Muscle layer of duodenum (tissue), 2 donors: ENCODE results near the gene MEX3A.

ENCODE experiments used
- H3K27ac ChIP-seq: one replicate; pipeline ENCODE4 v1.7.0; 2013; ENCODE audit warnings: mild to moderate bottlenecking, low read length
- H3K27me3 ChIP-seq: one replicate; pipeline ENCODE4 v1.7.0; 2013; ENCODE audit warnings: low read depth, mild to moderate bottlenecking, control low read depth, low read length
- H3K36me3 ChIP-seq, 2 donors: one replicate each; pipeline ENCODE4 v1.7.0; 2013; ENCODE audit warnings: low read length in 2 of 2, control low read depth in 1 of 2, mild to moderate bottlenecking in 1 of 2; ENCODE audit not compliant: insufficient read depth in 2 of 2, control insufficient read depth in 1 of 2
- H3K4me1 ChIP-seq, 2 donors: one replicate each; pipeline ENCODE4 v1.7.0; 2013; ENCODE audit warnings: low read length in 2 of 2, mild to moderate bottlenecking in 2 of 2, control low read depth in 1 of 2, moderate library complexity in 1 of 2; ENCODE audit not compliant: insufficient read depth in 2 of 2, control insufficient read depth in 1 of 2
- H3K4me3 ChIP-seq, 2 donors: one replicate each; pipeline ENCODE4 v1.7.0; 2013; ENCODE audit warnings: low read length in 2 of 2, low read depth in 1 of 2, mild to moderate bottlenecking in 1 of 2
- H3K9me3 ChIP-seq, 2 donors: one replicate each; pipeline ENCODE4 v1.7.0; 2013; ENCODE audit warnings: low read length in 2 of 2, control low read depth in 1 of 2, mild to moderate bottlenecking in 1 of 2; ENCODE audit not compliant: control insufficient read depth in 1 of 2
- donor health status: healthy.

The MEX3A gene

GRCh38 chr1:156081180-156081916 is 917 bp downstream of the MEX3A start:
- H3K27ac ChIP-seq = no peak overlapping the region
- peaks cover 0 to 27% of the 10 kb centered on the region in 2 donors for H3K4me1 ChIP-seq
- H3K9me3 ChIP-seq = no peaks in the 10 kb centered on the region
- H3K4me3 ChIP-seq = peak overlapping the region; percentile 73 to 87
- peaks cover 4% of the 10 kb centered on the region for H3K27me3 ChIP-seq
- H3K36me3 ChIP-seq = no peaks in the 10 kb centered on the region

GRCh38 chr1:156080863-156081179 is 1.4 kb downstream of the MEX3A start:
- H3K9me3 ChIP-seq = no peaks in the 10 kb centered on the region
- peaks cover 0 to 23% of the 10 kb centered on the region in 2 donors for H3K4me1 ChIP-seq
- peaks cover 4% of the 10 kb centered on the region for H3K27me3 ChIP-seq
- H3K27ac ChIP-seq = no peak overlapping the region
- no peaks in the 10 kb centered on the region for H3K36me3 ChIP-seq
- H3K4me3 ChIP-seq = no peak overlapping the region

- Histone ChIP-seq H3K27ac (no peak overlapping the region), H3K4me1 (peaks cover 0 to 23% of the 10 kb centered on the region in 2 donors), H3K4me3 (no peak overlapping the region), H3K9me3 (no peaks in the 10 kb centered on the region), H3K27me3 (peaks cover 4% of the 10 kb centered on the region), H3K36me3 (no peaks in the 10 kb centered on the region)
Measured at GRCh38 chr1:156080241-156080862, 1.9 kb downstream of the MEX3A start.

- H3K36me3 ChIP-seq = no peaks in the 10 kb centered on the region
- no peaks in the 10 kb centered on the region for H3K9me3 ChIP-seq
- H3K4me1 ChIP-seq = peaks cover 0 to 23% of the 10 kb centered on the region in 2 donors
- H3K27ac ChIP-seq = no peak overlapping the region
- H3K27me3 ChIP-seq = peaks cover 4% of the 10 kb centered on the region
- no peak overlapping the region for H3K4me3 ChIP-seq
Measured at GRCh38 chr1:156079762-156080161, 2.5 kb downstream of the MEX3A start.

- Histone ChIP-seq H3K27ac (no peak overlapping the region), H3K36me3 (no peaks in the 10 kb centered on the region), H3K4me3 (no peak overlapping the region), H3K9me3 (no peaks in the 10 kb centered on the region), H3K4me1 (peaks cover 0 to 18% of the 10 kb centered on the region in 2 donors), H3K27me3 (peaks cover 4% of the 10 kb centered on the region)
Measured at GRCh38 chr1:156078728-156079127, 3.5 kb downstream of the MEX3A start.

- H3K36me3 ChIP-seq = no peaks in the 10 kb centered on the region
- peaks cover 0 to 10% of the 10 kb centered on the region in 2 donors for H3K4me1 ChIP-seq
- H3K27me3 ChIP-seq = peaks cover 4% of the 10 kb centered on the region
- H3K27ac ChIP-seq = no peak overlapping the region
- peak overlapping the region in 1 of 2 donors; percentile 56 for H3K4me3 ChIP-seq
- no peaks in the 10 kb centered on the region for H3K9me3 ChIP-seq
Measured at GRCh38 chr1:156077430-156077760, 4.9 kb downstream of the MEX3A start.

- H3K27ac ChIP-seq = no peak overlapping the region
- H3K9me3 ChIP-seq = no peaks in the 10 kb centered on the region
- H3K27me3 ChIP-seq = peaks cover 4% of the 10 kb centered on the region
- H3K36me3 ChIP-seq = no peaks in the 10 kb centered on the region
- H3K4me1 ChIP-seq = peaks cover 0 to 5% of the 10 kb centered on the region in 2 donors
- peak overlapping the region; percentile 44 to 56 for H3K4me3 ChIP-seq
Measured at GRCh38 chr1:156076609-156077429, 5.4 kb downstream of the MEX3A start.

- peak overlapping the region; percentile 44 to 56 for H3K4me3 ChIP-seq
Measured at GRCh38 chr1:156075775-156076204, 6.5 kb downstream of the MEX3A start.

GRCh38 chr1:156075162-156075561 is 7.1 kb downstream of the MEX3A start:
- no peak overlapping the region for H3K4me3 ChIP-seq
- no peak overlapping the region for H3K27ac ChIP-seq
- H3K27me3 ChIP-seq = no peaks in the 10 kb centered on the region
- no peaks in the 10 kb centered on the region for H3K36me3 ChIP-seq
- H3K4me1 ChIP-seq = no peaks in the 10 kb centered on the region
- H3K9me3 ChIP-seq = no peaks in the 10 kb centered on the region

More at GRCh38 chr1:156075775-156076204, 6.5 kb downstream of the MEX3A start:
- Histone ChIP-seq H3K36me3 (no peaks in the 10 kb centered on the region), H3K4me1 (no peaks in the 10 kb centered on the region), H3K27me3 (no peaks in the 10 kb centered on the region), H3K9me3 (no peaks in the 10 kb centered on the region), H3K27ac (no peak overlapping the region)

GRCh38 chr1:156074661-156075060 is 7.6 kb downstream of the MEX3A start:
- no peaks in the 10 kb centered on the region for H3K27me3 ChIP-seq
- H3K4me3 ChIP-seq = no peak overlapping the region
- H3K27ac ChIP-seq = no peak overlapping the region
- H3K4me1 ChIP-seq = no peaks in the 10 kb centered on the region
- no peaks in the 10 kb centered on the region for H3K9me3 ChIP-seq
- H3K36me3 ChIP-seq = no peaks in the 10 kb centered on the region

- H3K27ac ChIP-seq = no peak overlapping the region
- H3K4me3 ChIP-seq = no peak overlapping the region
- H3K9me3 ChIP-seq = no peaks in the 10 kb centered on the region
- H3K4me1 ChIP-seq = no peaks in the 10 kb centered on the region
- H3K36me3 ChIP-seq = no peaks in the 10 kb centered on the region
- no peaks in the 10 kb centered on the region for H3K27me3 ChIP-seq
Measured at GRCh38 chr1:156073740-156074139, 8.5 kb downstream of the MEX3A start.
